Tibial artery (tissue), 4 donors: Measurements from ENCODE around the gene BCL2L15.
A peak's percentile ranks its signal among the peaks of the same experiment; 100 is the strongest.

ENCODE experiments used
- DNase-seq, 2 donors: peaks; one replicate each; pipeline ENCODE4 v3.0.0-alpha.2; 2019
- H3K27ac ChIP-seq, 2 donors: fragments of 200-600 bp; sonication (generic) in 1 of 2; 1 replicate in 1 of 2; 2 replicates in 1 of 2; pipeline ENCODE4 v1.5.1; 2018 to 2019; ENCODE audit warnings: mild to moderate bottlenecking in 1 of 2
- H3K27me3 ChIP-seq, 2 donors: fragments of 200-600 bp; sonication (generic) in 1 of 2; one replicate each; pipeline versions ENCODE4 v1.5.1 to v1.6.0; 2016 to 2019
- H3K36me3 ChIP-seq, 3 donors: fragments of 200-600 bp; sonication (generic) in 2 of 3; one replicate each; pipeline ENCODE4 v1.5.1; 2016 to 2019; ENCODE audit warnings: mild to moderate bottlenecking in 2 of 3
- H3K4me1 ChIP-seq, 4 donors: fragments of 200-600 bp; sonication (generic) in 2 of 4; 1 replicate in 3 of 4; 2 replicates in 1 of 4; pipeline ENCODE4 v1.5.1; 2016 to 2019
- H3K4me3 ChIP-seq, 2 donors: fragments of 200-600 bp; sonication (generic) in 1 of 2; 1 replicate in 1 of 2; 2 replicates in 1 of 2; pipeline ENCODE4 v1.5.1; 2018 to 2019; ENCODE audit warnings: mild to moderate bottlenecking in 2 of 2
- H3K9me3 ChIP-seq, 3 donors: fragments of 200-600 bp; sonication (generic) in 1 of 3; one replicate each; pipeline ENCODE4 v1.5.1; 2016 to 2019
- CTCF ChIP-seq, 2 experiments: fragments of 200-600 bp in 1 of 2; fragments of 450-650 bp in 1 of 2; IDR thresholded peaks; one replicate each; pipeline ENCODE4 v1.5.1; 2017 to 2019; ENCODE audit warnings: antibody characterized with exemption in 2 of 2, mild to moderate bottlenecking in 1 of 2, moderate library complexity in 1 of 2
- intact Hi-C: fragments of 100-400 bp; cut with DNase I; formaldehyde crosslinking; loops from one replicate; pipeline ENCODE4 v1.15.0; 2023; ENCODE audit warnings: low total_unique reads

Gene BCL2L15

GRCh38 chr1:113917400-113918082, 30.2 kb upstream of the BCL2L15 start:
- no peaks in the 10 kb centered on the region for H3K36me3 ChIP-seq

GRCh38 chr1:113916974-113917373, 29.6 kb upstream of the BCL2L15 start:
- DNase-seq, result no peak
- Histone ChIP-seq H3K36me3 (peaks cover 0 to 3% (median 1%) of the 10 kb centered on the region in 3 donors), H3K4me3 (no peak overlapping the region), H3K9me3 (no peaks in the 10 kb centered on the region), H3K27ac (no peak overlapping the region), H3K27me3 (no peaks in the 10 kb centered on the region), H3K4me1 (peaks cover 0 to 16% (median 11%) of the 10 kb centered on the region in 4 donors)
- intact Hi-C loops, result no loop called here
- no peak for TF ChIP-seq CTCF (IDR thresholded peaks at IDR 0.05)

More at GRCh38 chr1:113917400-113918082, 30.2 kb upstream of the BCL2L15 start:
- TF ChIP-seq CTCF (IDR thresholded peaks at IDR 0.05), result no peak
- intact Hi-C loops, result no loop called here
- no peak overlapping the region for H3K27ac ChIP-seq
- no peak overlapping the region for H3K4me3 ChIP-seq
- no peak for DNase-seq
- H3K4me1 ChIP-seq, result peaks cover 0 to 10% (median 9%) of the 10 kb centered on the region in 4 donors
- no peaks in the 10 kb centered on the region for H3K27me3 ChIP-seq
- no peaks in the 10 kb centered on the region for H3K9me3 ChIP-seq

GRCh38 chr1:113913887-113914664, 26.7 kb upstream of the BCL2L15 start:
- intact Hi-C loops, result no loop called here
- Histone ChIP-seq H3K4me1 (peaks cover 0 to 19% (median 11%) of the 10 kb centered on the region in 4 donors), H3K27me3 (no peaks in the 10 kb centered on the region), H3K36me3 (peaks cover 0 to 24% (median 17%) of the 10 kb centered on the region in 3 donors), H3K4me3 (no peak overlapping the region), H3K27ac (peak overlapping the region in 1 of 2 donors; percentile 85), H3K9me3 (no peaks in the 10 kb centered on the region)
- TF ChIP-seq CTCF (IDR thresholded peaks at IDR 0.05), result no peak
- no peak for DNase-seq

- Histone ChIP-seq H3K4me1 (peaks cover 0 to 19% (median 11%) of the 10 kb centered on the region in 4 donors), H3K4me3 (no peak overlapping the region), H3K9me3 (no peaks in the 10 kb centered on the region), H3K36me3 (peaks cover 1 to 31% (median 23%) of the 10 kb centered on the region in 3 donors), H3K27ac (peak overlapping the region; percentile 73 to 85), H3K27me3 (no peaks in the 10 kb centered on the region)
- intact Hi-C loops, result no loop called here
- no peak for TF ChIP-seq CTCF (IDR thresholded peaks at IDR 0.05)
- no peak for DNase-seq
These were observed 25.9 kb upstream of the BCL2L15 start for GRCh38 chr1:113913312-113913668.

GRCh38 chr1:113912594-113913311, 25.4 kb upstream of the BCL2L15 start:
- TF ChIP-seq CTCF (IDR thresholded peaks at IDR 0.05), result no peak
- Histone ChIP-seq H3K27ac (peak overlapping the region; percentile 73 to 85), H3K36me3 (peaks cover 5 to 37% (median 24%) of the 10 kb centered on the region in 3 donors), H3K4me3 (no peak overlapping the region), H3K9me3 (no peaks in the 10 kb centered on the region), H3K27me3 (no peaks in the 10 kb centered on the region), H3K4me1 (peaks cover 0 to 19% (median 11%) of the 10 kb centered on the region in 4 donors)
- intact Hi-C loops, result no loop called here
- DNase-seq, result no peak
